ENCODE data around the gene SPON2. TPM values are rescaled to one million over a fixed set of nuclear protein-coding genes. Genes with fewer than 3 reads are reported as not detected.

SPON2 gene
- 5.0 and 10.6 TPM in 2 replicates for total RNA-seq

DNA sequence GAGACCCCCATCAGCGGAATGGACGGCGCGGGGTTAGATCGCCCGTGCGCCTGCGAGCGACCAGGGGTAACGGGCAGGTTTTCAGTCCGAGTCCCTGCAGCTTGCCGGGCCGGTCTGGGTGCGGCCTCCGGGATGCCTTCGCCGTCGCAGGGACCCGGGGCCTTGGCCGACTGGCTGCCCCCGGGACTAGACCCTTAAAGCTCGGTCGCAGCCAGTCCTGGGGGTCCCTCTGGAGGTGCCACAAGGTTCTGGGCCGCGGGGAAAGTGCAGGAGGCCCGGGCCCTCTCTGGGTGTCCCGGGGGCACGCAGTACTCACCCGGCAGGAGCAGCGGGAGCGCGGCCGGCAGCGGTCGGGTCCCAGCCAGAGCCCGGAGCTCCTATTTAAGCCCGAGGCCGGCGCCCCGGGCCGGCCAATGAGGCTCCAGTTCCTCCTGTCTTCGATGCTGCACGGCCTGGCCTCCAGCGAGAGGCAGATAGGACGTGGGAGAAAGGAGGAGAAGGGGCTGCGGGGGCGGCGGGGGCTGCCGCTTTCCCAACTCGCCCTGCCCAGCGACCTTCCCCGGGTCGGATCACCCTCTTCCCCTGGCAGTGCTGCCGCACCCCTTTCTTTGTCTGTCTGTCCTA lies at the start of gene SPON2:
Gene SPON2 (minus strand): TSS at position 356 of the 624 bp plus-strand sequence.

Small RNAs within 50 kb of the gene (small RNA-seq; reads per million reads assigned to genes)
- not detected for gene RF00554

Other genes with a start within 250 kb of the SPON2 start
- gene GAK, start 240.3 kb downstream of the SPON2 start, total RNA-seq, result 51.4 and 68.1 TPM in 2 replicates
- gene TMEM175, start 240.1 kb downstream of the SPON2 start, total RNA-seq, result 8.6 and 15.9 TPM in 2 replicates
- 11.8 and 20.6 TPM in 2 replicates for gene DGKQ, start 199.0 kb downstream of the SPON2 start, total RNA-seq
- gene IDUA, start 185.5 kb downstream of the SPON2 start, total RNA-seq, result 10.2 and 17.0 TPM in 2 replicates
- under 0.01 TPM in 1 of 2 replicates, not detected in the other for gene SLC26A1, start 179.2 kb downstream of the SPON2 start, total RNA-seq
- 2.7 and 3.4 TPM in 2 replicates for gene FGFRL1, start 161.0 kb downstream of the SPON2 start, total RNA-seq
- 1.2 and 1.6 TPM in 2 replicates for gene RNF212, start 59.0 kb downstream of the SPON2 start, total RNA-seq
- gene CTBP1, start 76.5 kb upstream of the SPON2 start, total RNA-seq, result 246 and 376 TPM in 2 replicates
- gene MAEA, start 117.3 kb upstream of the SPON2 start, total RNA-seq, result 67.1 and 96.6 TPM in 2 replicates
- 14.9 and 18.1 TPM in 2 replicates for gene UVSSA, start 174.6 kb upstream of the SPON2 start, total RNA-seq
- not detected in 2 replicates for gene NKX1-1, start 233.9 kb upstream of the SPON2 start, total RNA-seq

Measured in placental epithelial cell (primary cell).